Measurements from ENCODE around the gene SLC39A11. TPM values are rescaled to one million over a fixed set of nuclear protein-coding genes. Genes with fewer than 3 reads are reported as not detected.

SLC39A11 gene
- total RNA-seq, 1 experiment from 2014 or later = 15.2 TPM

- H3T11ph ChIP-seq (ENCODE audit: low read length) = no peak overlapping the region
- no peak for TF ChIP-seq CTCF (conservative IDR thresholded peaks at IDR 0.05)
- no peak overlapping the region for H3K4ac ChIP-seq (ENCODE audit: low read depth, low read length)
- H2BK12ac ChIP-seq (ENCODE audit: insufficient read length, low read depth, low read length) = no peak overlapping the region
- Mint-ChIP-seq H3K36me3 (ENCODE audit: insufficient read depth in 1 of 3, low read depth in 3 of 3) (no peaks in the 10 kb centered on the region), H3K4me1 (no peaks in the 10 kb centered on the region), H3K9me3 (no peaks in the 10 kb centered on the region), H3K4me3 (no peak overlapping the region), H3K27ac (no peak overlapping the region), H3K27me3 (ENCODE audit: low read depth) (no peaks in the 10 kb centered on the region)
- no peak overlapping the region for H4K5ac ChIP-seq (ENCODE audit: insufficient read length, low read depth, low read length)
- no peak overlapping the region for H3K56ac ChIP-seq (ENCODE audit: insufficient read length, low read depth, low read length)
- no peak overlapping the region for H3K4me2 ChIP-seq (ENCODE audit: insufficient read depth, insufficient read length, low read length)
- no peaks in the 10 kb centered on the region for H3K4me1 ChIP-seq (ENCODE audit: insufficient read depth, low read length)
- H3K23ac ChIP-seq (ENCODE audit: insufficient read length, low read depth, low read length) = no peak overlapping the region
- H3K27ac ChIP-seq (ENCODE audit: insufficient read length, low read depth, low read length) = no peak overlapping the region
- H3K14ac ChIP-seq (ENCODE audit: insufficient read depth, low read length) = no peak overlapping the region
- no peak overlapping the region for H2BK5ac ChIP-seq (ENCODE audit: insufficient read length, low read length)
- H4K91ac ChIP-seq (ENCODE audit: insufficient read length, low read depth, low read length) = no peak overlapping the region
- no peaks in the 10 kb centered on the region for H3K27me3 ChIP-seq (ENCODE audit: insufficient read depth, low read length)
- H4K8ac ChIP-seq (replicated peaks; ENCODE audit: insufficient read length, low read depth, low read length) = no peak overlapping the region
- no peak overlapping the region for H2BK120ac ChIP-seq (ENCODE audit: low read depth, low read length, poor library complexity, severe bottlenecking)
- H3K23me2 ChIP-seq (ENCODE audit: insufficient read length, low read depth, low read length, poor library complexity, severe bottlenecking) = no peaks in the 10 kb centered on the region
- no peak overlapping the region for H2AK5ac ChIP-seq (ENCODE audit: insufficient read length, low read length)
- no peaks in the 10 kb centered on the region for H3K79me2 ChIP-seq (ENCODE audit: insufficient read depth, low read length)
- H4K20me1 ChIP-seq (ENCODE audit: control insufficient read depth, insufficient read depth, insufficient read length) = no peaks in the 10 kb centered on the region
- H3K79me1 ChIP-seq (ENCODE audit: insufficient read depth, low read depth, low read length, poor library complexity, severe bottlenecking) = no peaks in the 10 kb centered on the region
- no peaks in the 10 kb centered on the region for H3K9me3 ChIP-seq (ENCODE audit: control insufficient read depth, low read depth, low read length)
- no peak overlapping the region for H2AFZ ChIP-seq (ENCODE audit: low read length)
- no peak for DNase-seq
- H2BK20ac ChIP-seq (ENCODE audit: low read depth, low read length, poor library complexity, severe bottlenecking) = no peak overlapping the region
- no peak overlapping the region for H2BK15ac ChIP-seq (ENCODE audit: low read depth, low read length)
- no CpG with 5 or more reads among the region's 3 CpGs for WGBS (ENCODE audit: extremely low coverage, insufficient read length, low lambda C conversion rate)
- no peak overlapping the region for H3K9ac ChIP-seq (ENCODE audit: extremely low read depth, insufficient read length, low read length)
- no peak overlapping the region for H3K18ac ChIP-seq (ENCODE audit: insufficient read length, low read depth, low read length)
These were observed 170.3 kb downstream of the SLC39A11 start for GRCh38 chr17:72922219-72922618.
